GM18951 (cell line): ENCODE measurements around the gene LTN1.
"Not testable (repeated sequence)": the region's sequence is repeated elsewhere in the genome, so short reads cannot be mapped to it uniquely, and the experiment has no call there.

Experiments used
- POLR2A ChIP-seq: IDR thresholded peaks from 4 replicates; pipeline ENCODE4 v1.6.1; 2011; ENCODE audit warnings: mild to moderate bottlenecking; ENCODE audit not compliant: insufficient read length, insufficient read depth; ENCODE audit errors: extremely low read depth
- in situ Hi-C: fragments of 300-500 bp; cut with MboI; formaldehyde crosslinking; loops from one replicate; pipeline ENCODE4 v1.12.0; 2022; ENCODE audit warnings: low sequenced_read_pairs, mixed read lengths, inconsistent platforms; ENCODE audit not compliant: unreplicated experiment

The LTN1 gene

GRCh38 chr21:29007810-29008209 is 15.1 kb upstream of the LTN1 start:
- no peak for TF ChIP-seq POLR2A
- in situ Hi-C loops: no loop called here

- TF ChIP-seq POLR2A: no peak
- in situ Hi-C loops: no loop called here
Measured at GRCh38 chr21:29007135-29007534, 14.5 kb upstream of the LTN1 start.

- in situ Hi-C loops: no loop called here
- TF ChIP-seq POLR2A: no peak
Measured at GRCh38 chr21:29005696-29006095, 13.0 kb upstream of the LTN1 start.

GRCh38 chr21:29002442-29003144 is 9.9 kb upstream of the LTN1 start:
- in situ Hi-C loops: no loop called here
- TF ChIP-seq POLR2A: peak; percentile 99

GRCh38 chr21:28993293-28993629 is 584 bp upstream of the LTN1 start:
- no peak for TF ChIP-seq POLR2A
- in situ Hi-C loops: no loop called here

- in situ Hi-C loops: no loop called here
- no peak for TF ChIP-seq POLR2A
Measured at GRCh38 chr21:28991861-28992525, 684 bp downstream of the LTN1 start.

GRCh38 chr21:28988146-28988545 is 4.5 kb downstream of the LTN1 start:
- in situ Hi-C loops: not testable (repeated sequence)

- no peak for TF ChIP-seq POLR2A
- in situ Hi-C loops: no loop called here
Measured at GRCh38 chr21:28986677-28987076, 6.0 kb downstream of the LTN1 start.

- in situ Hi-C loops: no loop called here
- no peak for TF ChIP-seq POLR2A
Measured at GRCh38 chr21:28982637-28983036, 10.0 kb downstream of the LTN1 start.

- in situ Hi-C loops: no loop called here
- TF ChIP-seq POLR2A: no peak
Measured at GRCh38 chr21:28979092-28979491, 13.6 kb downstream of the LTN1 start.

GRCh38 chr21:28975397-28975796 is 17.3 kb downstream of the LTN1 start:
- in situ Hi-C loops: no loop called here
- TF ChIP-seq POLR2A: no peak

- in situ Hi-C loops: no loop called here
- TF ChIP-seq POLR2A: no peak
Measured at GRCh38 chr21:28974531-28975227, 18.0 kb downstream of the LTN1 start.

- in situ Hi-C loops: no loop called here
- TF ChIP-seq POLR2A: no peak
Measured at GRCh38 chr21:28972398-28972797, 20.3 kb downstream of the LTN1 start.

- in situ Hi-C loops: no loop called here
- no peak for TF ChIP-seq POLR2A
Measured at GRCh38 chr21:28971171-28971570, 21.5 kb downstream of the LTN1 start.

GRCh38 chr21:28963831-28964230 is 28.8 kb downstream of the LTN1 start:
- TF ChIP-seq POLR2A: no peak
- in situ Hi-C loops: no loop called here
